ENCODE results near the gene SPEN. TPM values are rescaled to one million over a fixed set of nuclear protein-coding genes. Genes with fewer than 3 reads are reported as not detected.

The SPEN gene
- total RNA-seq, 4 donors from 2014 or later, result 51.8 to 94.9 (median 61.5) TPM

GRCh38 chr1:15849775-15850324, 2.3 kb downstream of the SPEN start:
- Histone ChIP-seq H3K4me1 (peaks cover 0 to 31% (median 10%) of the 10 kb centered on the region in 4 donors), H3K27ac (peak overlapping the region; percentile 95 to 99 (median 97)), H3K4me3 (peak overlapping the region; percentile 82 to 97 (median 89)), H3K27me3 (no peaks in the 10 kb centered on the region), H3K9me3 (no peaks in the 10 kb centered on the region), H3K36me3 (no peaks in the 10 kb centered on the region)
- peak in 2 of 3 donors; percentile 50 to 54 for DNase-seq
- TF ChIP-seq CTCF (IDR thresholded peaks at IDR 0.05) (no peak), POLR2A (IDR thresholded peaks at IDR 0.05) (no peak)

- no peak for DNase-seq
- H3K4me3 ChIP-seq, result peak overlapping the region in 1 of 4 donors; percentile 89
Measured at GRCh38 chr1:15850471-15851001, 3.0 kb downstream of the SPEN start.

GRCh38 chr1:15851210-15852035, 3.9 kb downstream of the SPEN start:
- Histone ChIP-seq H3K36me3 (no peaks in the 10 kb centered on the region), H3K27ac (no peak overlapping the region), H3K27me3 (no peaks in the 10 kb centered on the region), H3K4me3 (no peak overlapping the region), H3K9me3 (no peaks in the 10 kb centered on the region), H3K4me1 (peaks cover 0 to 16% (median 10%) of the 10 kb centered on the region in 4 donors)
- DNase-seq, result peak in 1 of 3 donors; percentile 37
- TF ChIP-seq CTCF (IDR thresholded peaks at IDR 0.05) (no peak), POLR2A (IDR thresholded peaks at IDR 0.05) (no peak)

More at GRCh38 chr1:15850471-15851001, 3.0 kb downstream of the SPEN start:
- Histone ChIP-seq H3K4me1 (peaks cover 0 to 25% (median 10%) of the 10 kb centered on the region in 4 donors), H3K9me3 (no peaks in the 10 kb centered on the region), H3K36me3 (no peaks in the 10 kb centered on the region), H3K27ac (peak overlapping the region in 2 of 4 donors; percentile 95 to 99), H3K27me3 (no peaks in the 10 kb centered on the region)
- TF ChIP-seq POLR2A (IDR thresholded peaks at IDR 0.05) (no peak), CTCF (IDR thresholded peaks at IDR 0.05) (no peak)

- no peak for TF ChIP-seq POLR2A (IDR thresholded peaks at IDR 0.05)
- Histone ChIP-seq H3K4me3 (no peak overlapping the region), H3K9me3 (no peaks in the 10 kb centered on the region), H3K27me3 (no peaks in the 10 kb centered on the region), H3K36me3 (no peaks in the 10 kb centered on the region), H3K27ac (no peak overlapping the region), H3K4me1 (peaks cover 0 to 12% (median 7%) of the 10 kb centered on the region in 4 donors)
- no peak for DNase-seq
Measured at GRCh38 chr1:15852036-15852827, 4.7 kb downstream of the SPEN start.

DNA sequence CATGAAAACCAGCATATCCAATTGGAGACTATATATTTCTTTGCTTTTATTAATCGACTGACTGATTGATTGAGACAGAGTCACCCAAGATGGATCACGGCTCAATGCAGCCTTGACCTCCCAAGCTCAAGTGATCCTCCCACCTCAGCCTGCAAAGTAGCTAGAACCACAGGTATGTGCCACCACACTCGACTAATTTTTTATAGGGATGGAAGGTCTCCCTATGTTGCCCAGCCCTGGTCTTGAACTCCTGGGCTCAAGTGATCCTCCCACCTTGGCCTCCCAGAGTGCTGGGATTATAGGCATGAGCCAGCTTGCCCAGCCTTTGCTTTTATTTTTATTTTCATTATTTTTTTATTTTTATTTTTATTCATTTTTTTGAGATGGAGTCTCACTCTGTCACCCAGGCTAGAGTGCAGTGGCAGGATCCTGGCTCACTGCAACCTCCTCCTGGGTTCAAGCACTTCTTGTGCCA, 5.4 kb downstream of the SPEN start:
- H3K27me3 ChIP-seq, result no peaks in the 10 kb centered on the region
- no peak overlapping the region for H3K4me3 ChIP-seq
- no peaks in the 10 kb centered on the region for H3K9me3 ChIP-seq
- no peaks in the 10 kb centered on the region for H3K36me3 ChIP-seq
- peaks cover 0 to 12% (median 7%) of the 10 kb centered on the region in 4 donors for H3K4me1 ChIP-seq
- no peak for TF ChIP-seq POLR2A (IDR thresholded peaks at IDR 0.05)
- H3K27ac ChIP-seq, result no peak overlapping the region
- DNase-seq, result no peak

DNA sequence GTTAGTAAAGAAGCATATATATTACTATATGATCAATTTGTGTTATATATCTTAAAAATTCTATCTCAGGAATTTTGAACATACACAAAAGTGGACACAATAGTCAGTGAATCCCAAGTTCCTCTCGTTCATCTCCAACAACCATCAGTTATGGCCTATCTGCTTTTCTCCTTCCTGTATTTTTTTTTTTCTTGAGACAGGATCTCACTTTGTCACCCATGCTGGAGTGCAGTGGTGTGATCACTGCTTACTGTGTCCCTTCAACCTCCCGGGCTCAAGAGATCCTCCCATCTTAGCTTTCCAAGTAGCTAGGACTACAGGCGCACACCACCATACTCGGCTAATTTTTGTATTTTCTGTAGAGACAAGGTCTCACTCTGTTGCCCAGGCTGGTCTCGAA, 9.4 kb downstream of the SPEN start:
- Histone ChIP-seq H3K27ac (no peak overlapping the region), H3K4me3 (no peak overlapping the region), H3K4me1 (peaks cover 0 to 2% (median 0%) of the 10 kb centered on the region in 4 donors), H3K9me3 (no peaks in the 10 kb centered on the region), H3K27me3 (no peaks in the 10 kb centered on the region), H3K36me3 (no peaks in the 10 kb centered on the region)
- peak in 1 of 3 donors; percentile 27 for DNase-seq
- no peak for TF ChIP-seq POLR2A (IDR thresholded peaks at IDR 0.05)
- TF ChIP-seq CTCF (IDR thresholded peaks at IDR 0.05), result no peak
